Upper lobe of left lung (tissue), 4 donors: ENCODE data around the gene WDR93.

Source experiments
- POLR2AphosphoS5 ChIP-seq, 2 donors: sonication (generic); formaldehyde crosslinking; IDR thresholded peaks; one replicate each; pipeline ENCODE4 v1.5.1; 2017; ENCODE audit warnings: antibody characterized with exemption in 2 of 2
- TF ChIP-seq, protein P1 (sequence below), 6 experiments: fragments of 450-650 bp in 4 of 6; fragments of 200-600 bp in 2 of 6; sonication (generic) in 2 of 6; IDR thresholded peaks; one replicate each; pipeline ENCODE4 v1.5.1; 2016 to 2019; ENCODE audit warnings: antibody characterized with exemption in 6 of 6

DNA sequence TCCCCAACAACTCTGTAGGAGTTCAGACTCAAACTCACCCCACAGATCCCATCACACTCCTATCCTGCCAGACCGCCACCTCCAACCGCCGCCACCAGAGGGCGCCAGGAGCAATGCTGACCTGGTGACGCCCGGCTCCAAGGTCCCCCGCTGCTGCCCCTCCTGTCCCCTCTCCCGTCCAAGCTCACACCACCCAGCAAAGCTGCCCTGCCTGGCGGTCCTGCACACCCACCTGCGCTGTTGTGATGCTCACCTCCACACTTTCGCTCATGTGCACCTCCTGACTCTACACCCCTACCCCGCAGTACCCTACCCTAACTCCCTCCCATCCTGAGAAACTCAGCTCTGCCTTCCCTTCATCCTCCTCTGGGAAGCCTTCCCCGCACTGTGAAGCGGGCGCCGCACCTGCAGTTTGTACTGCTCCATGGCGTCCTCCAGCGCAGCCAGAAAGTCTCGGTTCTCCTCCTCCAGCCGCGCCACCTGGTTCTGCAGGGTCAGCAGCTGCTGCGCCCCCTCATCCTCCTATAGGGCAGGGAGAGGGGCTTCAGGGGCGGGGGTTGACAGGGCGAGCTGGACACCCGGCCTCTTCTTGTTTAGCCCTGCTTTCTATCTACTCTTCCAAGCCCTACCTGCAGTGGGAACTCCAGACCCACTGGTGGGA lies 43.3 kb upstream of the WDR93 start:
- TF ChIP-seq, protein P1, sequence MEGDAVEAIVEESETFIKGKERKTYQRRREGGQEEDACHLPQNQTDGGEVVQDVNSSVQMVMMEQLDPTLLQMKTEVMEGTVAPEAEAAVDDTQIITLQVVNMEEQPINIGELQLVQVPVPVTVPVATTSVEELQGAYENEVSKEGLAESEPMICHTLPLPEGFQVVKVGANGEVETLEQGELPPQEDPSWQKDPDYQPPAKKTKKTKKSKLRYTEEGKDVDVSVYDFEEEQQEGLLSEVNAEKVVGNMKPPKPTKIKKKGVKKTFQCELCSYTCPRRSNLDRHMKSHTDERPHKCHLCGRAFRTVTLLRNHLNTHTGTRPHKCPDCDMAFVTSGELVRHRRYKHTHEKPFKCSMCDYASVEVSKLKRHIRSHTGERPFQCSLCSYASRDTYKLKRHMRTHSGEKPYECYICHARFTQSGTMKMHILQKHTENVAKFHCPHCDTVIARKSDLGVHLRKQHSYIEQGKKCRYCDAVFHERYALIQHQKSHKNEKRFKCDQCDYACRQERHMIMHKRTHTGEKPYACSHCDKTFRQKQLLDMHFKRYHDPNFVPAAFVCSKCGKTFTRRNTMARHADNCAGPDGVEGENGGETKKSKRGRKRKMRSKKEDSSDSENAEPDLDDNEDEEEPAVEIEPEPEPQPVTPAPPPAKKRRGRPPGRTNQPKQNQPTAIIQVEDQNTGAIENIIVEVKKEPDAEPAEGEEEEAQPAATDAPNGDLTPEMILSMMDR (IDR thresholded peaks at IDR 0.05) = peak; percentile 71 to 87 (median 73)
- no peak for TF ChIP-seq POLR2AphosphoS5 (IDR thresholded peaks at IDR 0.05)
